OCI-LY7 (cell line): ENCODE results near the gene OR14A16. TPM values are rescaled to one million over a fixed set of nuclear protein-coding genes. Genes with fewer than 3 reads are reported as not detected.

Experiments used
- Bru-seq: library from RNA; stranded (reverse); fragments of 400-500 nt; gene quantifications from one replicate; lab custom pipeline; 2021; lab: Mats Ljungman, UMichigan
- BruChase-seq, 2 experiments: library from RNA; stranded (reverse); fragments of 400-500 nt; gene quantifications; one replicate each; lab custom pipeline; 2021; lab: Mats Ljungman, UMichigan
- BruUV-seq: library from RNA; stranded (reverse); fragments of 400-500 nt; replicated peaks from 2 replicates; lab custom pipeline; 2021; lab: Mats Ljungman, UMichigan
- CTCF ChIA-PET: fragments of 300-600 bp; sonication (Branson Sonifier 250); formaldehyde crosslinking; loops from one replicate; lab custom pipeline; 2022; ENCODE audit warnings: antibody characterized with exemption; ENCODE audit not compliant: unreplicated experiment; lab: Charles Lee
- POLR2A ChIA-PET: fragments of 300-600 bp; sonication (Branson Sonifier 250); formaldehyde crosslinking; loops from one replicate; lab custom pipeline; 2022; ENCODE audit warnings: antibody characterized with exemption; lab: Charles Lee
- DNase-seq: peaks from one replicate; pipeline ENCODE4 v3.0.0-alpha.2; 2015; ENCODE audit warnings: low spot score
- H2AFZ ChIP-seq: fragments of 200-600 bp; sonication (generic), shearing (Covaris generic); 2 replicates; pipeline ENCODE4 v1.6.1; 2014; ENCODE audit warnings: mild to moderate bottlenecking, antibody characterized with exemption, low read length, moderate library complexity
- H3K27ac ChIP-seq: fragments of 200-600 bp; sonication (generic); 2 replicates; pipeline ENCODE4 v1.5.1; 2014; ENCODE audit warnings: mixed run types, low read depth, mild to moderate bottlenecking, moderate library complexity, low read length, inconsistent platforms; ENCODE audit not compliant: poor library complexity, severe bottlenecking
- H3K36me3 ChIP-seq: fragments of 200-600 bp; sonication (generic); 2 replicates; pipeline ENCODE4 v1.6.1; 2014; ENCODE audit warnings: mild to moderate bottlenecking, antibody characterized with exemption, low read length, moderate library complexity, mixed read lengths; ENCODE audit not compliant: insufficient read depth
- H3K4me1 ChIP-seq: fragments of 200-600 bp; sonication (generic); 2 replicates; pipeline ENCODE4 v1.5.1; 2014; ENCODE audit warnings: mild to moderate bottlenecking, low read length; ENCODE audit not compliant: insufficient read depth, poor library complexity, severe bottlenecking
- H3K4me2 ChIP-seq: fragments of 200-600 bp; sonication (generic); 2 replicates; pipeline ENCODE4 v1.6.1; 2014; ENCODE audit warnings: mild to moderate bottlenecking, low read length
- H3K4me3 ChIP-seq: fragments of 200-600 bp; sonication (generic); 2 replicates; pipeline ENCODE4 v1.5.1; 2014; ENCODE audit warnings: mild to moderate bottlenecking, low read depth, low read length; ENCODE audit not compliant: poor library complexity, severe bottlenecking
- H3K79me2 ChIP-seq: fragments of 200-600 bp; sonication (generic); 2 replicates; pipeline ENCODE4 v1.6.1; 2016; ENCODE audit warnings: low read depth, mild to moderate bottlenecking, low read length, moderate library complexity, mixed read lengths; ENCODE audit not compliant: insufficient read depth
- H3K9me2 ChIP-seq: fragments of 200-600 bp; sonication (generic); 2 replicates; pipeline ENCODE4 v1.6.1; 2016; ENCODE audit warnings: mild to moderate bottlenecking, low read length, mixed read lengths; ENCODE audit not compliant: insufficient read depth
- H3K9me3 ChIP-seq: fragments of 200-600 bp; sonication (generic); 2 replicates; pipeline ENCODE4 v1.6.1; 2014; ENCODE audit warnings: mild to moderate bottlenecking, mixed run types, low read length, mixed read lengths
- H4K20me1 ChIP-seq: fragments of 200-600 bp; sonication (generic); 2 replicates; pipeline ENCODE4 v1.6.1; 2014; ENCODE audit warnings: mild to moderate bottlenecking, antibody characterized with exemption, low read length, moderate library complexity, mixed read lengths; ENCODE audit not compliant: insufficient read depth
- CTCF ChIP-seq: fragments of 200-600 bp; sonication (generic); conservative IDR thresholded peaks from 2 replicates; pipeline ENCODE4 v1.5.1; 2014; ENCODE audit warnings: mild to moderate bottlenecking, antibody characterized with exemption, low read length, moderate library complexity, mixed read lengths
- EZH2phosphoT487 ChIP-seq: fragments of 200-600 bp; sonication (generic); IDR thresholded peaks from 2 replicates; pipeline ENCODE4 v1.6.1; 2018; ENCODE audit warnings: low read depth, borderline replicate concordance, mild to moderate bottlenecking, mixed run types, antibody characterized with exemption, low read length, moderate library complexity, mixed read lengths
- intact Hi-C: fragments of 100-400 bp; cut with micrococcal nuclease; formaldehyde crosslinking; loops from one replicate; pipeline ENCODE4 v1.10.0; 2022; ENCODE audit not compliant: unreplicated experiment
- long read RNA-seq: library from polyadenylated mRNA; stranded (forward); transcript quantifications from one replicate; pipeline ENCODE4 v2.0.0, GENCODE V29; 2022
- total RNA-seq, 2 experiments: library from RNA; depleted of rRNA in 1 of 2; stranded (reverse); fragments of >200 nt in 1 of 2; shearing (Covaris generic) in 1 of 2; gene quantifications; 2 replicates each; pipeline ENCODE4 v1.2.3, GENCODE V29; 2014 to 2022

The OR14A16 gene, protein sequence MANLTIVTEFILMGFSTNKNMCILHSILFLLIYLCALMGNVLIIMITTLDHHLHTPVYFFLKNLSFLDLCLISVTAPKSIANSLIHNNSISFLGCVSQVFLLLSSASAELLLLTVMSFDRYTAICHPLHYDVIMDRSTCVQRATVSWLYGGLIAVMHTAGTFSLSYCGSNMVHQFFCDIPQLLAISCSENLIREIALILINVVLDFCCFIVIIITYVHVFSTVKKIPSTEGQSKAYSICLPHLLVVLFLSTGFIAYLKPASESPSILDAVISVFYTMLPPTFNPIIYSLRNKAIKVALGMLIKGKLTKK
- not detected in 2 replicates for total RNA-seq (2014; rRNA removed; shearing (Covaris generic))
- not detected in 2 replicates for total RNA-seq (2022)
- Bru-seq, nascent RNA, result not detected
- not detected for BruChase-seq, experiment 1, labeled RNA remaining after a 6-hour chase
- not detected for BruChase-seq, experiment 2, labeled RNA remaining after a 2-hour chase
- long read RNA-seq, result 0 reads

GRCh38 chr1:247824023-247824422 lies at the start of gene OR14A16:
OR14A16 (minus strand) TSS chr1:247824119; CDS start chr1:247815729, 8,390 bp downstream.
- no TSS peak for BruUV-seq
- CTCF ChIA-PET, result no interaction called here
- Histone ChIP-seq H3K27ac (no peak within 1 kb of the TSS), H3K4me1 (no peaks in the 10 kb centered on the region), H3K9me3 (no peaks in the 10 kb centered on the region), H3K9me2 (no peaks in the 10 kb centered on the region), H3K4me2 (no peak within 1 kb of the TSS), H3K79me2 (no peaks in the 10 kb centered on the region), H3K36me3 (no peaks in the 10 kb centered on the region), H2AFZ (no peak within 1 kb of the TSS), H3K4me3 (no peak within 1 kb of the TSS), H4K20me1 (no peaks in the 10 kb centered on the region)
- TF ChIP-seq EZH2phosphoT487 (no peak), CTCF (no peak)
- intact Hi-C loops, result no loop called here
- POLR2A ChIA-PET, result no interaction called here
- no peak for DNase-seq

- TF ChIP-seq CTCF (no peak), EZH2phosphoT487 (no peak)
- Histone ChIP-seq H3K4me2 (no peak overlapping the region), H3K36me3 (no peaks in the 10 kb centered on the region), H4K20me1 (no peaks in the 10 kb centered on the region), H3K27ac (no peak overlapping the region), H3K79me2 (no peaks in the 10 kb centered on the region), H2AFZ (no peak overlapping the region), H3K4me3 (no peak overlapping the region), H3K9me3 (no peaks in the 10 kb centered on the region), H3K9me2 (no peaks in the 10 kb centered on the region), H3K4me1 (no peaks in the 10 kb centered on the region)
- intact Hi-C loops, result no loop called here
- no TSS peak for BruUV-seq
- POLR2A ChIA-PET, result no interaction called here
- CTCF ChIA-PET, result no interaction called here
- DNase-seq, result no peak
These were observed 41.5 kb upstream of the OR14A16 start for GRCh38 chr1:247865416-247865815.

DNA sequence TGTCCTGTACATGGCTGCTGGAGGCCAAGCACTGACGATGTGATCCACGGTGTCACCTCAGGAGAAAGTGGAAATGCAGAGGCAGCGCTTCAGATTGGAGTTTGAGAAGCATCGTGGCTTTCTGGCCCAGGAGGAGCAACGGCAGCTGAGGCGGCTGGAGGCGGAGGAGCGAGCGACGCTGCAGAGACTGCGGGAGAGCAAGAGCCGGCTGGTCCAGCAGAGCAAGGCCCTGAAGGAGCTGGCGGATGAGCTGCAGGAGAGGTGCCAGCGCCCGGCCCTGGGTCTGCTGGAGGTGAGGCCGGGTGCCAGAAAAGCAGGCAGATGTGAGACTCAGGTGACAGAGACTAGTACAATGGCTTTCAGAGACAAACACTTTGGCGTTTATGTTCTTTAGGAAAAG lies 40.7 kb upstream of the OR14A16 start:
- H2AFZ ChIP-seq, result no peak overlapping the region
- H4K20me1 ChIP-seq, result no peaks in the 10 kb centered on the region
- CTCF ChIA-PET, result no interaction called here
- H3K27ac ChIP-seq, result no peak overlapping the region
- no peaks in the 10 kb centered on the region for H3K79me2 ChIP-seq
- no TSS peak for BruUV-seq
- no peak overlapping the region for H3K4me3 ChIP-seq
- DNase-seq, result no peak
- POLR2A ChIA-PET, result no interaction called here
- TF ChIP-seq CTCF (no peak), EZH2phosphoT487 (no peak)
- no peak overlapping the region for H3K4me2 ChIP-seq
- H3K9me3 ChIP-seq, result no peaks in the 10 kb centered on the region
- intact Hi-C loops, result no loop called here
- H3K4me1 ChIP-seq, result no peaks in the 10 kb centered on the region
- no peaks in the 10 kb centered on the region for H3K9me2 ChIP-seq
- no peaks in the 10 kb centered on the region for H3K36me3 ChIP-seq
